Fibroblast of lung (primary cell): ENCODE data around the gene HS6ST2. TPM values are rescaled to one million over a fixed set of nuclear protein-coding genes. Genes with fewer than 3 reads are reported as not detected.

Source experiments
- DNase-seq, 2 donors: peaks; one replicate each; pipeline versions ENCODE4 v3.0.0 to v3.0.0-alpha.2; 2010; ENCODE audit warnings: low read depth in 2 of 2
- H2AFZ ChIP-seq: 2 replicates; pipeline ENCODE4 v1.5.1; 2012; ENCODE audit warnings: low read length, control low read depth, inconsistent platforms
- H3K27ac ChIP-seq: 2 replicates; pipeline ENCODE4 v1.5.1; 2011; ENCODE audit warnings: low read length, control low read depth; ENCODE audit not compliant: insufficient read depth
- H3K27me3 ChIP-seq: 2 replicates; pipeline ENCODE4 v1.5.1; 2011; ENCODE audit warnings: mild to moderate bottlenecking, low read length; ENCODE audit not compliant: control insufficient read depth, insufficient read depth
- H3K36me3 ChIP-seq: 2 replicates; pipeline ENCODE4 v1.5.1; 2011; ENCODE audit warnings: low read length; ENCODE audit not compliant: control insufficient read depth, insufficient read depth
- H3K4me1 ChIP-seq: 2 replicates; pipeline ENCODE4 v1.5.1; 2011; ENCODE audit warnings: low read length; ENCODE audit not compliant: control insufficient read depth, insufficient read depth; ENCODE audit errors: extremely low read depth
- H3K4me2 ChIP-seq: 2 replicates; pipeline ENCODE4 v1.5.1; 2011; ENCODE audit warnings: low read length, control low read depth; ENCODE audit not compliant: insufficient read depth; ENCODE audit errors: extremely low read depth
- H3K4me3 ChIP-seq, 4 experiments: fragments of 200-600 bp in 1 of 4; sonication (generic) in 1 of 4; replicated peaks in 1 of 4; 2 replicates each; pipeline ENCODE4 v1.5.1; 2011 to 2016; ENCODE audit warnings: low read length in 4 of 4, low read depth in 3 of 4, mild to moderate bottlenecking in 3 of 4, control low read depth in 2 of 4, inconsistent platforms in 1 of 4, mixed read lengths in 1 of 4; ENCODE audit not compliant: insufficient read depth in 1 of 4; ENCODE audit errors: control extremely low read depth in 1 of 4
- H3K79me2 ChIP-seq: 2 replicates; pipeline ENCODE4 v1.5.1; 2012; ENCODE audit warnings: mild to moderate bottlenecking, low read length, inconsistent platforms; ENCODE audit not compliant: control insufficient read depth, insufficient read depth
- H3K9ac ChIP-seq: 2 replicates; pipeline ENCODE4 v1.5.1; 2011; ENCODE audit warnings: mild to moderate bottlenecking, low read length, control low read depth; ENCODE audit not compliant: insufficient read depth
- H3K9me3 ChIP-seq: 2 replicates; pipeline ENCODE4 v1.5.1; 2012; ENCODE audit warnings: low read depth, low read length; ENCODE audit not compliant: control insufficient read depth, insufficient read depth
- H4K20me1 ChIP-seq: 2 replicates; pipeline ENCODE4 v1.5.1; 2011; ENCODE audit warnings: low read length; ENCODE audit not compliant: control insufficient read depth, insufficient read depth; ENCODE audit errors: extremely low read depth
- EZH2 ChIP-seq: IDR thresholded peaks from 2 replicates; pipeline ENCODE4 v1.5.1; 2012; ENCODE audit warnings: low read length, control low read depth, mild to moderate bottlenecking; ENCODE audit errors: missing control alignments
- polyA plus RNA-seq, 2 donors: library from polyadenylated mRNA; depleted of rRNA in 1 of 2; stranded (reverse) in 1 of 2; unstranded in 1 of 2; fragments of >200 nt; gene quantifications; 2 replicates each; pipeline ENCODE4 v1.2.1, GENCODE V29; 2011 to 2012; ENCODE audit warnings: missing spikeins in 1 of 2
- total RNA-seq: library from RNA; depleted of rRNA; stranded (reverse); fragments of >200 nt; gene quantifications from 2 replicates; pipeline ENCODE4 v1.2.1, GENCODE V29; 2014
- TF ChIP-seq, protein P1 (sequence below), 2 donors: IDR thresholded peaks in 1 of 2; conservative IDR thresholded peaks in 1 of 2; 1 replicate in 1 of 2; 2 replicates in 1 of 2; pipeline ENCODE4 v1.5.1; 2011 to 2012; ENCODE audit warnings: low read length in 2 of 2, control low read depth in 1 of 2, inconsistent platforms in 1 of 2, low read depth in 1 of 2, mild to moderate bottlenecking in 1 of 2

Gene HS6ST2
- total and polyA plus RNA-seq, 2 donors (not counting 1 experiment from before 2014, with no cell fraction given), result 0.01 to 0.17 TPM

DNA sequence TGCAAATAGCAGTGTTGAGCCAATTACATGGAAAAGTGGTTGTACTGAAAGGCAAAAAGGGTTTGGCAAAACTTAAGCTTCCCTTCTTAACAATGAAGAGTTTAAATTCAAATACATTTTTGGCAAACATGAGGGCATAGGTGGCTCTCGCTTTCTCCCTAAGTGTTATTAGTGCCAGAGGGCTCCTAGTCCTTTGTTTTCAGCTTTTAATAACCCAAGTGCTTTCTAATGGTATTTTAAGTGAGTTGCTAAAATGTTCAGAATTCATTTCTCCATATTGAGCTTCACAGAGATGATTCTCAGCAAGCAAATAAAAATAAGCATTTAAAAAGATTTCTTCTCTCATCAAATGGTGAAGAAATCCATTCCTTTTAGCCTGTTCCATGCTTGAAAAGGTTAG lies 123.7 kb downstream of the HS6ST2 start:
- no peak overlapping the region for H3K4me3 ChIP-seq
- H2AFZ ChIP-seq, result no peak overlapping the region
- no peaks in the 10 kb centered on the region for H3K79me2 ChIP-seq
- TF ChIP-seq, protein P1, sequence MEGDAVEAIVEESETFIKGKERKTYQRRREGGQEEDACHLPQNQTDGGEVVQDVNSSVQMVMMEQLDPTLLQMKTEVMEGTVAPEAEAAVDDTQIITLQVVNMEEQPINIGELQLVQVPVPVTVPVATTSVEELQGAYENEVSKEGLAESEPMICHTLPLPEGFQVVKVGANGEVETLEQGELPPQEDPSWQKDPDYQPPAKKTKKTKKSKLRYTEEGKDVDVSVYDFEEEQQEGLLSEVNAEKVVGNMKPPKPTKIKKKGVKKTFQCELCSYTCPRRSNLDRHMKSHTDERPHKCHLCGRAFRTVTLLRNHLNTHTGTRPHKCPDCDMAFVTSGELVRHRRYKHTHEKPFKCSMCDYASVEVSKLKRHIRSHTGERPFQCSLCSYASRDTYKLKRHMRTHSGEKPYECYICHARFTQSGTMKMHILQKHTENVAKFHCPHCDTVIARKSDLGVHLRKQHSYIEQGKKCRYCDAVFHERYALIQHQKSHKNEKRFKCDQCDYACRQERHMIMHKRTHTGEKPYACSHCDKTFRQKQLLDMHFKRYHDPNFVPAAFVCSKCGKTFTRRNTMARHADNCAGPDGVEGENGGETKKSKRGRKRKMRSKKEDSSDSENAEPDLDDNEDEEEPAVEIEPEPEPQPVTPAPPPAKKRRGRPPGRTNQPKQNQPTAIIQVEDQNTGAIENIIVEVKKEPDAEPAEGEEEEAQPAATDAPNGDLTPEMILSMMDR (conservative IDR thresholded peaks at IDR 0.05 in 1 of 2, IDR thresholded peaks at IDR 0.05 in 1 of 2; ENCODE audit: low read depth in 1 of 2, low read length in 2 of 2), result no peak
- TF ChIP-seq EZH2, result no peak
- H3K4me1 ChIP-seq, result no peaks in the 10 kb centered on the region
- no peaks in the 10 kb centered on the region for H3K27me3 ChIP-seq
- DNase-seq, result no peak
- no peaks in the 10 kb centered on the region for H3K9me3 ChIP-seq
- no peak overlapping the region for H3K27ac ChIP-seq
- no peaks in the 10 kb centered on the region for H4K20me1 ChIP-seq
- no peak overlapping the region for H3K9ac ChIP-seq
- H3K36me3 ChIP-seq, result no peaks in the 10 kb centered on the region
- H3K4me2 ChIP-seq, result no peak overlapping the region

DNA sequence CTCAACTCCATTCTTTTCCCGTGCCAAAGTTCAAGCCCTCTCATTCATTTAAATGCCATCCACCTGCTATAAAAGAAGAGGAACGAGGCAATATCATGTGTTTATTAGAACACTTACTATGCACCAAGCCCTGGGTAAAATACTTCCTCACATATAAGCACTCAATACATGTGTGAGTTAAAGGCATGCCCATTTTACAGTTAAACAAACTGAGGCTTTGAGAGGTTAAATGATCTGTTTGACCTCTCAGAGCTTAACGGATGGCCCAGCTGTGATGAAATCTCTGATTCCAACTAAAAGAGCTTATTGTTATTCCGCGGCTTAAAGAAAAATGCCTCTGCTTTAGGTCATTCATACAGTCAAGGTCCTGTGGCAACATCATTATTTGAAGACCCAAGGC lies 124.3 kb downstream of the HS6ST2 start:
- no peaks in the 10 kb centered on the region for H3K9me3 ChIP-seq
- TF ChIP-seq, protein P1 (conservative IDR thresholded peaks at IDR 0.05 in 1 of 2, IDR thresholded peaks at IDR 0.05 in 1 of 2; ENCODE audit: low read depth in 1 of 2, low read length in 2 of 2), result no peak
- no peak for TF ChIP-seq EZH2
- H3K79me2 ChIP-seq, result no peaks in the 10 kb centered on the region
- H3K4me3 ChIP-seq, result no peak overlapping the region
- no peaks in the 10 kb centered on the region for H3K4me1 ChIP-seq
- H3K36me3 ChIP-seq, result no peaks in the 10 kb centered on the region
- no peak overlapping the region for H3K9ac ChIP-seq
- H3K27me3 ChIP-seq, result no peaks in the 10 kb centered on the region
- no peaks in the 10 kb centered on the region for H4K20me1 ChIP-seq
- no peak for DNase-seq
- no peak overlapping the region for H3K27ac ChIP-seq
- no peak overlapping the region for H2AFZ ChIP-seq
- H3K4me2 ChIP-seq, result no peak overlapping the region

DNA sequence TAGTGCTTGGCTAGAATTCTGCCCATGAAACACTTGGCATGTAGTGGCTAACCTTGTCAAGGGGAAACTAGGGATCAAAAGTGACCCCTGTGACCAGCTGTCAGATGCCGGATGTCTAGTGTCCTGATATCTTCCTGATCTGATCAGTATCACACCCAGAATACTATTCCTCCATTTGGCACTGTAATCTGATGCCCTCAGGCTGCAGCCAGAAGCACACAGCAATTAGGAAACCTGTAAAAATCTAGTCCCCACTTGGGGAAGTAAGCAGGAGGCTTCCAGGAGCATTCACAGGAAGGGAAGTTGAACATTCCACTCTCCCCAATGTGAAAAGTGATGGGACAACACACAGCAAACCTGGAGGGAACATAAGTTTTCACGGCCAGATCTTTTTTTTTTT lies 125.1 kb downstream of the HS6ST2 start:
- H4K20me1 ChIP-seq, result no peaks in the 10 kb centered on the region

More for the DNA sequence above, 125.1 kb downstream of the HS6ST2 start:
- Histone ChIP-seq H3K36me3 (no peaks in the 10 kb centered on the region), H3K9ac (no peak overlapping the region), H2AFZ (no peak overlapping the region), H3K4me2 (no peak overlapping the region), H3K27ac (no peak overlapping the region), H3K4me3 (no peak overlapping the region), H3K79me2 (no peaks in the 10 kb centered on the region), H3K9me3 (no peaks in the 10 kb centered on the region), H3K27me3 (no peaks in the 10 kb centered on the region), H3K4me1 (no peaks in the 10 kb centered on the region)
- TF ChIP-seq, protein P1 (conservative IDR thresholded peaks at IDR 0.05 in 1 of 2, IDR thresholded peaks at IDR 0.05 in 1 of 2; ENCODE audit: low read depth in 1 of 2, low read length in 2 of 2), result no peak
- TF ChIP-seq EZH2, result no peak
- DNase-seq, result no peak
